A549 (cell line): ENCODE measurements around the gene GPR137C.

ENCODE experiments used
- EP300 ChIP-seq, 2 experiments: fragments of >200 bp; sonication (Bioruptor Twin); formaldehyde crosslinking; IDR thresholded peaks; 2 replicates in 1 of 2; 3 replicates in 1 of 2; pipeline ENCODE4 v1.6.1; 2016 to 2017
- RFX5 ChIP-seq: fragments of 450-650 bp; IDR thresholded peaks from 2 replicates; pipeline ENCODE4 v1.7.1; 2014; ENCODE audit warnings: antibody characterized with exemption, mild to moderate bottlenecking, moderate library complexity
- TF ChIP-seq, protein P1 (sequence below): fragments of >200 bp; sonication (Bioruptor Twin); formaldehyde crosslinking; IDR thresholded peaks from 3 replicates; pipeline ENCODE4 v1.5.1; 2016

DNA sequence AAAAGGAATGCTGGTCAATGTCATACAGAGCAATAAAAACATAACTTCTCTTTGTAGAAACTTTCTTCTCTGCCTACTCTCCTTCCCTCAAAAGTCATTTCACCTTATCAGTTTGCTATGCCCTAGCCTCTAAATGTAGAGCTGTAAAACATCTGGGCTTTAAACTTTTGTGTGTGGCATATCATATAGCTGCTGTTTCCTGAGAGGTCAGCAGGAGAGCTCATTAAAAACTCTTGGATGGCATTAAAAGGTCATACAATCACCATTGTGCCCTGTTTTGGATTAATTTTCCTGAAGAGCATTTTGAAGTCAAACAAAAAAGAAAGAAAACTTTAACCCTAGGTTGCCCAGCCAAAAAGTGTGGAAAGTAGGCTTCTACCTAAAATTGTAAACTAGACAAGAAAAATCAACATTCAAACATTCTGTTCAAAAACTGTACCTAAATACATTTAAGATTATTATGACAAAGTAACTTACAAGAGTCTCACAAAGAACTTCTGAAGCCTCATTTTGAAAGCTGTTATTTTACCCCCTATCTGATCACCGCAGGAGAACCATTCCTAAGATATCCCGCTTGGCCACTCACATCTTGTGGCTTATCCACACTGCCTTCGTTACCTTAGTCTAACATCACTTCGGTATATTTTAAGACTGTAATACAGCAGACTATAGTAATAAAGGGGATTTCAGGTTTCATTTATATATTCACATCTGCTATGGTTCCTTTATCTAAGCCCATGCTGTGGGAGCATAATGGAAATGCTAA is 38.4 kb upstream of the GPR137C start:
- TF ChIP-seq RFX5 (no peak), EP300 (IDR thresholded peaks at IDR 0.05) (no peak)
- TF ChIP-seq, protein P1, sequence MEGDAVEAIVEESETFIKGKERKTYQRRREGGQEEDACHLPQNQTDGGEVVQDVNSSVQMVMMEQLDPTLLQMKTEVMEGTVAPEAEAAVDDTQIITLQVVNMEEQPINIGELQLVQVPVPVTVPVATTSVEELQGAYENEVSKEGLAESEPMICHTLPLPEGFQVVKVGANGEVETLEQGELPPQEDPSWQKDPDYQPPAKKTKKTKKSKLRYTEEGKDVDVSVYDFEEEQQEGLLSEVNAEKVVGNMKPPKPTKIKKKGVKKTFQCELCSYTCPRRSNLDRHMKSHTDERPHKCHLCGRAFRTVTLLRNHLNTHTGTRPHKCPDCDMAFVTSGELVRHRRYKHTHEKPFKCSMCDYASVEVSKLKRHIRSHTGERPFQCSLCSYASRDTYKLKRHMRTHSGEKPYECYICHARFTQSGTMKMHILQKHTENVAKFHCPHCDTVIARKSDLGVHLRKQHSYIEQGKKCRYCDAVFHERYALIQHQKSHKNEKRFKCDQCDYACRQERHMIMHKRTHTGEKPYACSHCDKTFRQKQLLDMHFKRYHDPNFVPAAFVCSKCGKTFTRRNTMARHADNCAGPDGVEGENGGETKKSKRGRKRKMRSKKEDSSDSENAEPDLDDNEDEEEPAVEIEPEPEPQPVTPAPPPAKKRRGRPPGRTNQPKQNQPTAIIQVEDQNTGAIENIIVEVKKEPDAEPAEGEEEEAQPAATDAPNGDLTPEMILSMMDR: no peak
